GM18951 (cell line): Measurements from ENCODE around the gene INPP5F.

Experiments used
- POLR2A ChIP-seq: IDR thresholded peaks from 4 replicates; pipeline ENCODE4 v1.6.1; 2011; ENCODE audit warnings: mild to moderate bottlenecking; ENCODE audit not compliant: insufficient read length, insufficient read depth; ENCODE audit errors: extremely low read depth
- in situ Hi-C: fragments of 300-500 bp; cut with MboI; formaldehyde crosslinking; loops from one replicate; pipeline ENCODE4 v1.12.0; 2022; ENCODE audit warnings: low sequenced_read_pairs, mixed read lengths, inconsistent platforms; ENCODE audit not compliant: unreplicated experiment

The INPP5F gene

GRCh38 chr10:119738962-119739361 lies 13.1 kb downstream of the INPP5F start:
- in situ Hi-C loops: no loop called here
- no peak for TF ChIP-seq POLR2A

DNA sequence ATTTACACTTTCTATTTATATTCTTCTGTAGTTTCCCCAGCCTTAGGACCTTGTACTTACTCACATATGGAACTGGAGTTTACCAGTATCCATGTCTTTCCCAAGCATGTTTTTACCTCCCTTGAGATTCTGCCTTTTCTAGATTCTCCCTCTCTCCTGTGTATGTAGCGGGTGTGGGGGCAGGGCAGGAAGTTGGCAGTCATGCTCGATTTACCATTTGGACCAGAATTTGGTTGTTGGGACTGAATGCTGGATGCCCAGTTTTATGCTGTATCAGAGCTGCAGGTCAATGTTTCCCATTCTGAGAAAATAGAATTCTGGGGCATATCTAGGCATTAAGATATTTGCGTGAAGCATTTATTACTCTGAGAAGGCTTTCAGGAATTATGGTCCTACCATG lies 14.2 kb downstream of the INPP5F start:
- in situ Hi-C loops: no loop called here
- TF ChIP-seq POLR2A: no peak

GRCh38 chr10:119742947-119743648 lies 17.2 kb downstream of the INPP5F start:
- in situ Hi-C loops: no loop called here
- no peak for TF ChIP-seq POLR2A

DNA sequence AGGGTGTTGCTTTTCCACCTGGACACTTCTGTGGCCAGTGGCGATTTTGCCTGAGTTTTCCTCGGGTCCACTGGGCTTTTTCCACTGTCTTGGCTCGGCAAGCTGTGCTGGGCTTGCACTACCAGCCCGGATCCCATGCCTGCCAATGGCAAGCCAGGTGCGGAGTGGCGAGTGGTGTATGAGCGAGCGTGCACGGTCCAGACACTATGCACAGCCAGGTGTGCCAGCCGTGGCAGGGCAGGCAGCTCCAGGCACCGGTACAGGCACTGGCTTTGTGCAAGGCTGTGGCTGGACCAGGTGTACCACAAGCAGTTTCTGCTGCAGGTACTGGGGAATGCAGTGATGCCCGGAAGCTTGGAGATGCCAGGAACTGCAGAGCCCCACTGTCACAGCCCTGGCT lies 22.1 kb downstream of the INPP5F start:
- in situ Hi-C loops: no loop called here
- no peak for TF ChIP-seq POLR2A

- TF ChIP-seq POLR2A: no peak
- in situ Hi-C loops: no loop called here
These were observed 23.0 kb downstream of the INPP5F start for GRCh38 chr10:119748871-119749270.

DNA sequence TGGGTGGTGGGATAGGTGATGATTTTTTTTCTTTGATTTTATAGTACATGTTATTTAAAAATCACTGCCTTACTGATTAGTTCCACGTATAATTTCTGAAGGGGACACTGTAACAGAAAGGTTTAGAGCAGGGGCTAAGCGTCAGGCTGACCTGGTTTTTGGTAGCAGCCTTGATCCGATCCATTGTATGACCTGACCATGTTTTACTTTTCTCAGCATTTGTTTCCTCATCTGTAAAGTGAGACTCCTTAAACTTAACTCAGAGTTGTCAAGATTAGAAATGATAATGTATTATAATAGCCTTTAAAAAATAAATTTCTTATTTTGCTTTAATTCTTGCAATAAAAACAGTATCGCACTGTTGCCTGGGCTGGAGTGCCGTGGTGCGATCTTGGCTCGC lies 23.6 kb downstream of the INPP5F start:
- TF ChIP-seq POLR2A: no peak
- in situ Hi-C loops: no loop called here

GRCh38 chr10:119750391-119751230 lies 24.8 kb downstream of the INPP5F start:
- in situ Hi-C loops: no loop called here
- no peak for TF ChIP-seq POLR2A

GRCh38 chr10:119753309-119753708 lies 27.5 kb downstream of the INPP5F start:
- no peak for TF ChIP-seq POLR2A
- in situ Hi-C loops: no loop called here

GRCh38 chr10:119754085-119754484 lies 28.2 kb downstream of the INPP5F start:
- TF ChIP-seq POLR2A: no peak

GRCh38 chr10:119754936-119755335 lies 29.1 kb downstream of the INPP5F start:
- in situ Hi-C loops: no loop called here
- TF ChIP-seq POLR2A: no peak

More at GRCh38 chr10:119754085-119754484, 28.2 kb downstream of the INPP5F start:
- in situ Hi-C loops: no loop called here

DNA sequence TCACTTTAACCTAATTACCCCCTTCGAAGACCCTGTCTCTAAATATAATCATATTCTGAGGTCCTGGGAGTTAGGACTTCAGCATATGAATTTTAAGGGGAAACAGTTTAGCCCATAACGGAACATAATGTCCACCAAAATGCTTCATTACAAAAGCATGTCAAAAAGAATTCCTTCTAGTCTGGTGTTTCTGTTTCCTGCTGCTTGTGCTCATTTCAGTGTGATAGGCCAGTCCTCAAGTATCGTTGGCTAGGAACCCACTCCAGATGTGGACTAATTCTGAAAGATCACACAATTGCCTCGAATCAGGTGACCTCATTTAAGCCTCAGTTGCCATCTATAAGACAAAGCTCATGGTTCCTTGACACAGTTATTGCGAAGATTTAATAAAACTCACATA lies 29.6 kb downstream of the INPP5F start:
- TF ChIP-seq POLR2A: no peak
- in situ Hi-C loops: no loop called here

DNA sequence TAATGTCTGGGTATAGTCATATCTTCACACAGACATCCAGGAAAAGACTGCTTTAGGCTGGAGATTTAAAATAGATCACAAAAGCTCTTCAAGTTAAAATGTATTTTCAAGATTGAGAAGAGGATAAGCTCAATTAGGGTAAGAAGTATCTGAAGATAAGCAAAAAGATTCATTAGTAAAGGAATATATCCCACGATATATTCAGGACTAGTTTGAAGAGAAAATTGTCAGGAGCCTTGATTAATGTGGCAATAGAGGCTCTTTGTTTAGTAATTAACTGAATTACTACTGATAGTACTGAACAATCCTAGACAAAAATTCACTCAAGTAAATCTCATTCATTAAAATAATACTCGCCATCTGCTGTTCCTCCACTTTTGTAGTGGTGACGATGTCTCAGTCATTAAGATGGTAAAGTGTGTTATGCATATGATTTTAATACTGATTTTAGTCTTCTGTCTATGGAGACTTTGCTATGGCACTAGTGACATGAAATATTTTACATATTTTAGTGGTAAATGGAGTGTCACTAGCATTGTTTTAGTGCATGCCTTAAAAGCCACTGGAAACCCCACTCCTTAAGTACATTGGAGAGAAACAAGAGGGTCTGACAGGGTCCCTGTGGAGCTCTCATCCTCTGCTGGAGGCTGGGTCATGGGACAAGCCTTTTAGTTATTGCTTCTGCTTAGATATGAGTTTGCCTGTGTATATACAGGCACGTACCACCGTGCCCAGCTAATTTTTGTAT lies 32.8 kb downstream of the INPP5F start:
- in situ Hi-C loops: no loop called here
- TF ChIP-seq POLR2A: no peak

DNA sequence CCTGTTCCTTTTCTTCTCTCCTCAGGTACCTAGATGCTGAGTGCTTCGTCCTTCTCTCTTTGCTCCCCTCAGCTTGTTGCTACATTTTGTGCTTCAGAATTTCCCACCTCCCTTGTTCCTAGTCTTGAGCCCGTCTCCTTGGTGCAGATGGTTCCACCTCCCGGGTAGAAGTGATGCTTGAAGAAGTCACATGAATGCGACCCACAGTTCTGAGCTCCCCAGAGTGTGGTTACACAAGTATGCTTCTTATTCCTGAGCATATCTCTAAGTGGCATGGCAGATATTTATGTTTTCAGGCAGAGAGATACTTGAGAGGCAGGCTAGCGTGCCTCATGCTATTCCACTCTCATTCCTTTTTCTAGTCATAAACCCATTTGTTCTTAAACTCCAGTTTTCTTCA lies 34.0 kb downstream of the INPP5F start:
- no peak for TF ChIP-seq POLR2A
- in situ Hi-C loops: no loop called here
